ENCODE measurements around the gene TTC27. TPM values are rescaled to one million over a fixed set of nuclear protein-coding genes. Genes with fewer than 3 reads are reported as not detected.

TTC27 gene
- total RNA-seq: 19.9 and 32.2 TPM in 2 replicates

GRCh38 chr2:32627814-32628579 is at the start of gene TTC27:
TSS of gene TTC27 (plus strand) at chr2:32628050. CDS start at chr2:32628293, 243 bp downstream.

